ENCODE results near the gene RAC3.

The RAC3 gene

DNA sequence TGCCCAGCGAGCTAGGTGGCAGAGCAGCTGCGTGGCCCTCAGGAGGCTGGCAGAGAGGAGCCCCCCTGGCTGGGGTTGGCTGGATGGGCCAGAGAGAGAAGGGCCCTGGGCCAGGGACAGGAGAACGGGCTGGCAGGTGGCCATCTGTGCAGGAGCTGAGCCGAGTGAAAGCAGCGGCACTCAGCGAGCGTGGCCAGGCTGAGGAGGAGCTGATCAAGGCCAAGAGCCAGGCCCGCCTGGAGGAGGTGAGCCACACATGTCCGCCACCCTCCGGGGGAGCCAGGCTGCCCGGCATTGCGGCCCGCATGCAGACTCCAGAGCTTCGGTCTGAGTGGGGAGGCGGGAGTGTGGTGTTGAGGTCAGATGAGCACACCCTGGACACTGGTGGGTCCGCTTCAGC, 2.1 kb upstream of the RAC3 start:
- H3K4me3 ChIP-seq (ENCODE audit: low read length), result no peak overlapping the region
- no peaks in the 10 kb centered on the region for H3K36me3 ChIP-seq (ENCODE audit: insufficient read depth, low read length)
- no peak overlapping the region for H3K27ac ChIP-seq (ENCODE audit: low read depth, low read length)
- no peaks in the 10 kb centered on the region for H3K9me3 ChIP-seq (ENCODE audit: insufficient read depth, low read depth, low read length)
- 0 out of 2 replicates have a peak, but pooled peaks cover under 1% of the 10 kb centered on the region for H3K27me3 ChIP-seq (ENCODE audit: insufficient read depth, low read length)
- H3K4me1 ChIP-seq (ENCODE audit: insufficient read depth, low read length), result 0 out of 2 replicates have a peak, but pooled peaks cover 5% of the 10 kb centered on the region
- H3K9ac ChIP-seq (ENCODE audit: low read depth, low read length), result no peak overlapping the region
- WGBS, result 94% methylated on average over 16 of the region's 16 CpGs

DNA sequence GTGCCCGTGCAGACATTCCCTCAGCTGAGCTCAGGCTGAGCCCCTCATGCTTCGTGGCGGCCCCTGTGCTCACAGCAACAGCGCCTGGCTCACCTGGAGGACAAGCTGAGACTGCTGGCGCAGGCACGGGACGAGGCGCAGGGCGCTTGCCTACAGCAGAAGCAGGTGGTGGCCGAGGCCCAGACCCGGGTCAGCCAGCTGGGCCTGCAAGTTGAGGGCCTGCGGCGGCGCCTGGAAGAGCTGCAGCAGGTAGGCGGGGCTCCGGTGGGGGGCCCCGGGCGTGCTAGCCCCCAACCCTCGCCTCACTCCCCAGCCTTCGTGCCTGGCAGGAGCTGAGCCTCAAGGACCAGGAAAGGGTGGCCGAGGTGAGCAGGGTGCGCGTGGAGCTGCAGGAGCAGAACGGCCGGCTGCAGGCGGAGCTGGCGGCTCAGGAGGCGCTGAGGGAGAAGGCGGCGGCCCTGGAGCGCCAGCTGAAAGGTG, 1.4 kb upstream of the RAC3 start:
- H3K9me3 ChIP-seq (ENCODE audit: insufficient read depth, low read depth, low read length), result no peaks in the 10 kb centered on the region

DNA sequence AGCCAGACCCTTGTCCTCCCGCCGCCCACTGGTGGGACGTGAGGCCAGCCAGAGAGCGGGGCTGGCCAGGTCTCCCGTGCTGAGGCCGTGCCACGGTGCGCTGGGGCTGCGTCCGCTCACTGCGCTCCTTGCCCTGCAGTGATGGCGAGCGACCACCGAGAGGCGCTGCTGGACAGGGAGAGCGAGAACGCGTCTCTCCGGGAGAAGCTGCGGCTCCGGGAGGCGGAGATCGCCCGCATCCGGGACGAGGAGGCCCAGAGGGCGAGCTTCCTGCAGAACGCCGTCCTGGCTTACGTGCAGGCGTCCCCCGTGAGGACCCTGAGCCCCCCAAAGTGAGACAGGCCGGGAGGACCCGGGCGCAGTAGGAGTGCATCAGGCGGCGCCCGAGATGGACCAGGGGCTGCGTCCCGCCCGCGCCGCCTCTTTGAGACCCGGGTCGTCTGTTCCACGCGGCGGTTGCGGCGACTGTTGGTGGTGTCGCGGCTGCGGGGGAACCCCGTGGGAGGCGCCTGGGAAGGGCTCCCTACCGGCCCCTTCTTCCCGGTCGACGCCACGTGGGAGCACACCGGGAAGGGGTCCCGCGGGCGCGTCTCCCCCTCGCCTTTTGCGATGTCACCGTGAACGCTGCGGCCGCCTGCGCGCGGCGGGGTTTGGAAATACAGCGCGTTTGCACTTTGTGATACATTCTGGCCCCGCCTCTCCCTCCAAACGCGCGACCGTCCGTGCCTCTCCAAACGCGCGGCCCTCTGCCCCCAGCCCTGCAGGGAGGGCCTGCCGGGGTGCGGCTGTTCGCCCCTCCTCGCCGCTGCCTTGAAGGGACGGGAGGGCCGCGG, 792 bp upstream of the RAC3 start:
- Histone ChIP-seq H3K36me3 (ENCODE audit: insufficient read depth, low read length) (no peaks in the 10 kb centered on the region), H3K9ac (ENCODE audit: low read depth, low read length) (peak overlapping the region; percentile 65)

More for the DNA sequence above, 1.4 kb upstream of the RAC3 start:
- peak overlapping the region; percentile 8; the same call in 1 of the 2 replicates for H3K4me3 ChIP-seq (ENCODE audit: low read length)
- 0 out of 2 replicates have a peak, but pooled peaks cover 5% of the 10 kb centered on the region for H3K4me1 ChIP-seq (ENCODE audit: insufficient read depth, low read length)
- H3K9ac ChIP-seq (ENCODE audit: low read depth, low read length), result no peak overlapping the region
- no peak overlapping the region for H3K27ac ChIP-seq (ENCODE audit: low read depth, low read length)
- H3K27me3 ChIP-seq (ENCODE audit: insufficient read depth, low read length), result no peaks in the 10 kb centered on the region
- no peaks in the 10 kb centered on the region for H3K36me3 ChIP-seq (ENCODE audit: insufficient read depth, low read length)
- 70% methylated on average over 31 of the region's 31 CpGs for WGBS

DNA sequence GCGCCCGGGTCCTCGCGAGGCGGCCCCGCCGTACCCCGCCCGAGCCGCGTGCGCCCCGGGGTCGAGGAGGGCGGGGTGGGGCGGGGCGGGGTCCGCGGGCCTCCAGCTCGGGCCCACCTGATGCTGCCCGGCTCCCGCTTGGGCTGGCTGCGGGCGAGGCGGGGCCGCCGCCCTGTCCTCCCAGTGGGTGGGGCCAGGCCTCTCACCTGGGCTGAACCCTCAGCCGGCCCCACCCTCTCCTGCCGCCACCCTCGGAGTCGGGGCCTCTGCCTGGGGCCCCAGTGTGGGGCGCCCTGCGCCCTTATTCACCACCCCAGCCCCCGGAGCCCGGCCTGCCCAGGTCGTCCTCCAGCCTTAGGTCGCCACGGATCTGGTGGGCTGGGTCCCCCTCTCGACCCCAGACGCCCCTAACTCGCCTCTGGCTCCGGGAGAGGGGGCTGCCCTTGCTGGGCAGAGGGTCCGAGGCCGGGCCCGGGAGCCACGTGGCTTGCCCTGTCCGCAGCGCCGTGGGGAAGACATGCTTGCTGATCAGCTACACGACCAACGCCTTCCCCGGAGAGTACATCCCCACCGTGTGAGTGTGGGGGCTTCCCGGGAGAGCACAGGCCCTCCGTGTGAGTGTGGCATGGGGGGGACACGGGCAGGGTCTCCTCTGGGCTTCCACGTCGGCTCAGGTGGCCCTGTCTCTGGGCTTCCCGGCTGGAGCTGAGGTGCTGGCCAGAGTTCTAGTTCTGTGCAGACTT, 578 bp downstream of the RAC3 start:
- H3K36me3 ChIP-seq (ENCODE audit: insufficient read depth, low read length), result no peaks in the 10 kb centered on the region
- H3K27ac ChIP-seq (ENCODE audit: low read depth, low read length), result no peak overlapping the region
- H3K9ac ChIP-seq (ENCODE audit: low read depth, low read length), result peak overlapping the region; percentile 66
- H3K4me1 ChIP-seq (ENCODE audit: insufficient read depth, low read length), result 0 out of 2 replicates have a peak, but pooled peaks cover 5% of the 10 kb centered on the region
- 8% methylated on average over 55 of the region's 59 CpGs for WGBS
- no peaks in the 10 kb centered on the region for H3K27me3 ChIP-seq (ENCODE audit: insufficient read depth, low read length)
- peak overlapping the region; percentile 77 for H3K4me3 ChIP-seq (ENCODE audit: low read length)
- no peaks in the 10 kb centered on the region for H3K9me3 ChIP-seq (ENCODE audit: insufficient read depth, low read depth, low read length)

More for the DNA sequence above, 792 bp upstream of the RAC3 start:
- no peaks in the 10 kb centered on the region for H3K9me3 ChIP-seq (ENCODE audit: insufficient read depth, low read depth, low read length)
- 0 out of 2 replicates have a peak, but pooled peaks cover 5% of the 10 kb centered on the region for H3K4me1 ChIP-seq (ENCODE audit: insufficient read depth, low read length)
- 1% methylated on average over 94 of the region's 94 CpGs for WGBS
- H3K27ac ChIP-seq (ENCODE audit: low read depth, low read length), result no peak overlapping the region
- H3K4me3 ChIP-seq (ENCODE audit: low read length), result peak overlapping the region; percentile 60
- no peaks in the 10 kb centered on the region for H3K27me3 ChIP-seq (ENCODE audit: insufficient read depth, low read length)

DNA sequence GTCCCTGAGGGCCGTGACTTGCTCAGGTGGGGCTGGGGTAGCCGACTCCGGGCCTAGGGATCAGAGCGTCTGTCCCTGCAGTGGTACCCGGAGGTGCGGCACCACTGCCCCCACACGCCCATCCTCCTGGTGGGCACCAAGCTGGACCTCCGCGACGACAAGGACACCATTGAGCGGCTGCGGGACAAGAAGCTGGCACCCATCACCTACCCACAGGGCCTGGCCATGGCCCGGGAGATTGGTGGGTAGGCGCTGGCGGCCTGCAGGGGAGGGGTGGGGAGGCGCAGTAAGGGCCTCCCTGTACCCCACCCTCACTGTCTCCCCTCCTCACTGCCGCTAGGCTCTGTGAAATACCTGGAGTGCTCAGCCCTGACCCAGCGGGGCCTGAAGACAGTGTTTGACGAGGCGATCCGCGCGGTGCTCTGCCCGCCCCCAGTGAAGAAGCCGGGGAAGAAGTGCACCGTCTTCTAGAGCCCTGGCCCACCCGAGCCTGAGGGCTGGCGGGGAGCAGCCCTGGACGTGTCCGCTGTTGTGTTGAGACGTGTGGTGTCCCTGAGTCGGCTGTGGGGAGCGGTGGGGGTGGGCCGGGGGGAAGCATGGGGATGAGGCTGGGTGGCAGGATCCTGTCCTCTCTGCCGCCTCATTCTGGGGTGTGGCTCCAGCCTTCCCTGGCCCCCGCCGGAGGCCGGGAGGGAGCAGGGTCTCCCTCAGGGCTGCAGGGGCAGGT, 2.0 kb downstream of the RAC3 start:
- H3K4me3 ChIP-seq (ENCODE audit: low read length), result no peak overlapping the region
- H3K36me3 ChIP-seq (ENCODE audit: insufficient read depth, low read length), result no peaks in the 10 kb centered on the region
- no peak overlapping the region for H3K27ac ChIP-seq (ENCODE audit: low read depth, low read length)
- no peaks in the 10 kb centered on the region for H3K9me3 ChIP-seq (ENCODE audit: insufficient read depth, low read depth, low read length)
- peaks cover 9% of the 10 kb centered on the region; the same call in 1 of the 2 replicates for H3K4me1 ChIP-seq (ENCODE audit: insufficient read depth, low read length)
- no peaks in the 10 kb centered on the region for H3K27me3 ChIP-seq (ENCODE audit: insufficient read depth, low read length)
- no peak overlapping the region for H3K9ac ChIP-seq (ENCODE audit: low read depth, low read length)
- WGBS, result 92% methylated on average over 38 of the region's 38 CpGs

DNA sequence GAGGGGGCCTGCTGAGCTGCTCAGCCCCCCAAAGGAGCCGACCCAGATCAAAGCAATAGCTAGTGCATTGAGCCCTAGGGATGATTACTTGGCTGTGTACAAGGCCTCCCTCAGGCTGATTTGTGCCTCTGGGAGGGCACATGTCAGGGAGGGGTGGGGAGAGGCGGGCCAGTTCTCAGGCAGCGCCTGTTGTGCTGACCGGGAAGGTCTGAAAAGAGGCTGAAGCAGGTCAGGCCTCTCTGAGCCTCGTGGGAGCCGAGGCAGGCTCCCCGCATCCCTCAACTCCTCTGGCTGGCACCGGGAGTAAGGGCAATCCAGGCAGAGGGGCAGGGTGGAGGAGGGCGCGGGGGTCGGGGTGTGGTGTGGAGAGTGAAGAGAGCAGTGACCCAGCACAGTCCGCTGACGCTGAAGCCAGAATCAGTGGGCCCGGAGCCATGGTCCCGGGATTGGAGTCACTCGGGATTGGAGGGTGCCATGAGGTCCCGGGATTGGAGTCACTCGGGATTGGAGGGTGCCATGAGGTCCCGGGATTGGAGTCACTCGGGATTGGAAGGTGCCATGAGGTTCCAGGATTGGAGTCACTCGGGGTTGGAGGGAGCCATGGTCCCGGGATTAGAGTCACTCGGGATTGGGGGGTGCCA, 3.0 kb downstream of the RAC3 start:
- Histone ChIP-seq H3K27ac (ENCODE audit: low read depth, low read length) (no peak overlapping the region), H3K27me3 (ENCODE audit: insufficient read depth, low read length) (no peaks in the 10 kb centered on the region), H3K4me3 (ENCODE audit: low read length) (no peak overlapping the region), H3K4me1 (ENCODE audit: insufficient read depth, low read length) (peaks cover 9% of the 10 kb centered on the region; the same call in 1 of the 2 replicates), H3K9ac (ENCODE audit: low read depth, low read length) (no peak overlapping the region), H3K9me3 (ENCODE audit: insufficient read depth, low read depth, low read length) (no peaks in the 10 kb centered on the region), H3K36me3 (ENCODE audit: insufficient read depth, low read length) (no peaks in the 10 kb centered on the region)
- WGBS, result 78% methylated on average over 23 of the region's 23 CpGs

DNA sequence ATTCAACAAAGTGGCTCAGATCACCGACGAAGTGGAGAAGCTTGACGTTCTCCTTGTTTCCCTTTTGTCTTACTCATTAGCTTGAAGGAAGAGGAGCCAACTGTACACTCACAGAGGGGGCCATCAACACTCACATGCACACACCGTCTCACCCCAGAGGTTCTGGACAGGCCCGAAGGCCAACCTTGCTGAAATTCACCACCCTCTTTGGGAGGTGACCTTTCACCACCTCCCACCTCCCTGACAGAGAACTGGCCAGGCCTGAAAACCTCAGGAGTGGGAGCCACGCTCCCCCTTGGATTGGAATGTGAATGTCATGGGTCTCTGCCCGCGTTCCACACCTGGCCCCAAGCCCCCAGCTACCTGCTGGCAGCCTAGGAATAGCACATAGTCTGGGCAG, 4.0 kb downstream of the RAC3 start:
- no peaks in the 10 kb centered on the region for H3K27me3 ChIP-seq (ENCODE audit: insufficient read depth, low read length)
- no peaks in the 10 kb centered on the region for H3K9me3 ChIP-seq (ENCODE audit: insufficient read depth, low read depth, low read length)
- no peak overlapping the region for H3K9ac ChIP-seq (ENCODE audit: low read depth, low read length)
- peaks cover 9% of the 10 kb centered on the region; the same call in 1 of the 2 replicates for H3K4me1 ChIP-seq (ENCODE audit: insufficient read depth, low read length)
- WGBS, result 92% methylated on average over 8 of the region's 8 CpGs
- no peak overlapping the region for H3K4me3 ChIP-seq (ENCODE audit: low read length)
- no peaks in the 10 kb centered on the region for H3K36me3 ChIP-seq (ENCODE audit: insufficient read depth, low read length)
- no peak overlapping the region for H3K27ac ChIP-seq (ENCODE audit: low read depth, low read length)

DNA sequence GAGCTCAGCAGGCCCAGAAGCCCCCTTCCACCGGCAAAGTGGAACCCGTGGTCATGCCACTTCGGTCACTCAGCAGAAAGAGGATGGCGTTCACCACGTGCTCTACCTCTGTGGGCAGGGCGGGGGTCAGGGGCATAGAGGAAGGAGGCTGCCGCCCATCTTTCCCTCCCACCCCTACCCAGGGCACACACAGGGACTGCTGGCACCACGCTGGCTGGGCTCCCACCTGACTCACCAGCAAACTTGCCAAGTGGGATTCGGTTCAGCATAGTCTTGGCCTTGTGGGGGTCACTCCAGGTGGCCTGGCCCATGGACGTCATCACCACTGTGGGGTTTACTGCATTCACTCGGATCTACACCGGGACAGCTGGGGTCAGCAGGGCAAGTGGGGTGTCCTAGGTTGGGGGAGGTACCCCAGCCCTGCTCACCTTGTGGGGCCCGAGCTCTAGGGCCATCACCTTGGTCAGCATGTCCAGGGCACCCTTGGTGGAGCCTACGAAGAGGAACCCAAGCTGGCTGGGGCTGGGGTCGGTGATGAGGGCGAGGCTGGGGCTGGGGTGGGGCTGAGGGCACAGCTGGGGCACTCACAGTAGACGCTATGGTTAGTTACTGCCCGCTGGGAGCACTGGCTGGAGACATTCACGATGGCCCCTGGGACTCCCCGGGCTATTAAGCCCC, 4.6 kb downstream of the RAC3 start:
- 92% methylated on average over 20 of the region's 20 CpGs for WGBS

DNA sequence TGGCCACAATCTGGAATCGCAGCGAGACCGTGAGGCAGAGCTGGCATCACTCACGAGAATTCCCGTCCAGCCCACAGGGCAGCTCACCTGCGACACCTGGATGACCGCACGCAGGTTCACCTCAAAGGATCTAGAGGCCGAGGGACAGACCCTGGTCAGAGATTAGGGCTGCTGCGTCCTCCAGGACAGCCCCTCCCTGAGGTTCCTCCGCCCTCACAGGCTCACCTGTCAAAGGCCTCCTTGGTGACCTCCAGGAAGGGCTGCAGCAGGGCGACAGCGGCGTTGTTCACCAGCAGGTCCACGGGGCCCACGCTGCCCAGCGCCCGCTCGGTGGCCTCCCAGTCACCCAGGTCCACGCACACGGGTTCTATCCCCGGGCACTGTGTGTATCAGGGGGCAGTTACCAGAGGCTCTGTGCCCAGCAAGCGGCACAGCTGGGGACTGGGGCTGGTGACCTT, 5.2 kb downstream of the RAC3 start:
- H3K27ac ChIP-seq (ENCODE audit: low read depth, low read length), result no peak overlapping the region
- H3K27me3 ChIP-seq (ENCODE audit: insufficient read depth, low read length), result no peaks in the 10 kb centered on the region
- no peaks in the 10 kb centered on the region for H3K36me3 ChIP-seq (ENCODE audit: insufficient read depth, low read length)
- H3K9me3 ChIP-seq (ENCODE audit: insufficient read depth, low read depth, low read length), result no peaks in the 10 kb centered on the region
- H3K4me3 ChIP-seq (ENCODE audit: low read length), result peak overlapping the region; percentile 74
- H3K4me1 ChIP-seq (ENCODE audit: insufficient read depth, low read length), result peaks cover 9% of the 10 kb centered on the region; the same call in 1 of the 2 replicates
- WGBS, result 59% methylated on average over 23 of the region's 23 CpGs
- peak overlapping the region; percentile 73 for H3K9ac ChIP-seq (ENCODE audit: low read depth, low read length)

More for the DNA sequence above, 4.6 kb downstream of the RAC3 start:
- H3K27me3 ChIP-seq (ENCODE audit: insufficient read depth, low read length), result no peaks in the 10 kb centered on the region
- H3K9ac ChIP-seq (ENCODE audit: low read depth, low read length), result no peak overlapping the region
- no peaks in the 10 kb centered on the region for H3K36me3 ChIP-seq (ENCODE audit: insufficient read depth, low read length)
- H3K4me1 ChIP-seq (ENCODE audit: insufficient read depth, low read length), result peaks cover 9% of the 10 kb centered on the region; the same call in 1 of the 2 replicates
- H3K9me3 ChIP-seq (ENCODE audit: insufficient read depth, low read depth, low read length), result no peaks in the 10 kb centered on the region
- no peak overlapping the region for H3K27ac ChIP-seq (ENCODE audit: low read depth, low read length)
- H3K4me3 ChIP-seq (ENCODE audit: low read length), result peak overlapping the region; percentile 74

All from HUES64 (cell line).